IMR-90 (cell line): ENCODE data around the gene E2F3. TPM values are rescaled to one million over a fixed set of nuclear protein-coding genes. Genes with fewer than 3 reads are reported as not detected.

ENCODE experiments used
- ATAC-seq: fragments of 200-7000 bp; cut with Tn5 transposase; 2 replicates; pipeline ENCODE4 v1.9.1; 2020; ENCODE audit warnings: low read depth, mild to moderate bottlenecking, moderate library complexity
- BruUV-seq: library from RNA; stranded (reverse); fragments of 400-500 nt; replicated peaks from 2 replicates; lab custom pipeline; 2021; lab: Mats Ljungman, UMichigan
- CTCF ChIA-PET: fragments of 300-600 bp; formaldehyde crosslinking; extraction: SDS; loops from one replicate; lab custom pipeline; 2021; ENCODE audit warnings: antibody characterized with exemption; lab: Yijun Ruan, JAX
- POLR2A ChIA-PET: fragments of 300-600 bp; sonication (Branson Sonifier 250); formaldehyde crosslinking; loops from one replicate; lab custom pipeline; 2022; ENCODE audit warnings: antibody characterized with exemption; ENCODE audit not compliant: unreplicated experiment; lab: Charles Lee
- DNase-seq: peaks from one replicate; pipeline ENCODE4 v3.0.0; 2013
- H2AFZ ChIP-seq: replicated peaks from 2 replicates; pipeline ENCODE3; 2013; ENCODE audit warnings: low read length, mild to moderate bottlenecking; ENCODE audit not compliant: poor library complexity
- H2AK5ac ChIP-seq: 2 replicates; pipeline ENCODE4 v1.6.1; 2013; ENCODE audit warnings: low read depth, low read length, inconsistent platforms
- H2AK9ac ChIP-seq: replicated peaks from 2 replicates; pipeline ENCODE3; 2013; ENCODE audit warnings: mild to moderate bottlenecking, low read depth, low read length, moderate library complexity; ENCODE audit not compliant: poor library complexity
- H2BK120ac ChIP-seq: 2 replicates; pipeline ENCODE4 v1.6.1; 2013; ENCODE audit warnings: low read depth, low read length, inconsistent platforms
- H2BK15ac ChIP-seq: 3 replicates; pipeline ENCODE4 v1.6.1; 2013; ENCODE audit warnings: low read depth, low read length, inconsistent platforms
- H2BK20ac ChIP-seq: 2 replicates; pipeline ENCODE4 v1.6.1; 2013; ENCODE audit warnings: low read depth, mild to moderate bottlenecking, inconsistent platforms, low read length, moderate library complexity
- H2BK5ac ChIP-seq: 2 replicates; pipeline ENCODE4 v1.6.1; 2013; ENCODE audit warnings: mild to moderate bottlenecking, low read depth, low read length, inconsistent platforms; ENCODE audit not compliant: poor library complexity, severe bottlenecking
- H3K14ac ChIP-seq: replicated peaks from 2 replicates; pipeline ENCODE4 v1.6.1; 2013; ENCODE audit warnings: low read depth, low read length, inconsistent platforms
- H3K18ac ChIP-seq: 2 replicates; pipeline ENCODE4 v1.6.1; 2013; ENCODE audit warnings: low read depth, low read length, control low read depth
- H3K23ac ChIP-seq: 2 replicates; pipeline ENCODE4 v1.6.1; 2013; ENCODE audit warnings: low read depth, low read length, inconsistent platforms
- H3K27ac ChIP-seq: 2 replicates; pipeline ENCODE4 v1.5.1; 2013; ENCODE audit warnings: mild to moderate bottlenecking, control low read depth, low read length; ENCODE audit not compliant: insufficient read depth
- H3K27me3 ChIP-seq: 2 replicates; pipeline ENCODE4 v1.6.1; 2013; ENCODE audit warnings: low read length; ENCODE audit not compliant: control insufficient read depth, insufficient read depth
- H3K36me3 ChIP-seq: 2 replicates; pipeline ENCODE4 v1.6.1; 2013; ENCODE audit warnings: low read length, mixed read lengths; ENCODE audit not compliant: control insufficient read depth, insufficient read depth
- H3K4ac ChIP-seq: 2 replicates; pipeline ENCODE4 v1.6.1; 2013; ENCODE audit warnings: low read depth, low read length, inconsistent platforms
- H3K4me1 ChIP-seq: 2 replicates; pipeline ENCODE4 v1.6.1; 2013; ENCODE audit warnings: low read length, mixed read lengths; ENCODE audit not compliant: control insufficient read depth, insufficient read depth
- H3K4me2 ChIP-seq: 2 replicates; pipeline ENCODE4 v1.6.1; 2013; ENCODE audit warnings: low read depth, mild to moderate bottlenecking, control low read depth, low read length, moderate library complexity
- H3K4me3 ChIP-seq: 2 replicates; pipeline ENCODE4 v1.5.1; 2013; ENCODE audit warnings: low read depth, mild to moderate bottlenecking, control low read depth, low read length, moderate library complexity; ENCODE audit not compliant: insufficient read depth
- H3K56ac ChIP-seq: 2 replicates; pipeline ENCODE4 v1.6.1; 2013; ENCODE audit warnings: low read length, inconsistent platforms; ENCODE audit not compliant: insufficient read depth; ENCODE audit errors: extremely low read depth
- H3K79me1 ChIP-seq, 2 experiments: 2 replicates each; pipeline ENCODE4 v1.6.1; 2013; ENCODE audit warnings: low read length in 2 of 2, inconsistent platforms in 1 of 2, low read depth in 1 of 2
- H3K9ac ChIP-seq: 2 replicates; pipeline ENCODE4 v1.6.1; 2013; ENCODE audit warnings: low read depth, low read length, control low read depth
- H3K9me1 ChIP-seq: 2 replicates; pipeline ENCODE4 v1.6.1; 2013; ENCODE audit warnings: low read length, inconsistent platforms; ENCODE audit not compliant: insufficient read depth
- H3K9me3 ChIP-seq: 2 replicates; pipeline ENCODE4 v1.6.1; 2013; ENCODE audit warnings: low read length; ENCODE audit not compliant: control insufficient read depth, insufficient read depth
- H4K20me1 ChIP-seq: 2 replicates; pipeline ENCODE4 v1.6.1; 2013; ENCODE audit warnings: low read length, inconsistent platforms; ENCODE audit not compliant: insufficient read depth
- H4K5ac ChIP-seq: 2 replicates; pipeline ENCODE4 v1.6.1; 2013; ENCODE audit warnings: mild to moderate bottlenecking, low read depth, low read length, control low read depth
- H4K8ac ChIP-seq, 2 experiments: 2 replicates each; pipeline ENCODE4 v1.6.1; 2013; ENCODE audit warnings: low read depth in 2 of 2, low read length in 2 of 2, control low read depth in 1 of 2, inconsistent platforms in 1 of 2
- H4K91ac ChIP-seq: 2 replicates; pipeline ENCODE4 v1.6.1; 2013; ENCODE audit warnings: low read depth, low read length, inconsistent platforms; ENCODE audit not compliant: insufficient read depth
- MAZ ChIP-seq: IDR thresholded peaks from 2 replicates; pipeline ENCODE4 v1.6.1; 2012; ENCODE audit warnings: low read depth, mild to moderate bottlenecking, low read length, improper control_type of control experiment, moderate library complexity, borderline replicate concordance
- NFE2L2 ChIP-seq: fragments of 150-350 bp; IDR thresholded peaks from 2 replicates; pipeline ENCODE4 v1.6.1; 2016; ENCODE audit warnings: low read depth, mild to moderate bottlenecking, low read length
- RCOR1 ChIP-seq: IDR thresholded peaks from 2 replicates; pipeline ENCODE4 v1.6.1; 2012; ENCODE audit warnings: mild to moderate bottlenecking, low read length, improper control_type of control experiment; ENCODE audit not compliant: insufficient replicate concordance
- SMC3 ChIP-seq: fragments of 150-350 bp; IDR thresholded peaks from 2 replicates; pipeline ENCODE4 v1.6.1; 2016; ENCODE audit warnings: low read depth, mild to moderate bottlenecking, antibody characterized with exemption, low read length, moderate library complexity
- WGBS, 2 experiments: methylation state at CpG; one replicate each; pipeline versions ENCODE4 v1.1.5 to v1.1.7; 2013; ENCODE audit warnings: missing lambda C conversion rate in 2 of 2; ENCODE audit not compliant: insufficient read length in 1 of 2; ENCODE audit errors: extremely low coverage in 2 of 2; 5-methylcytosine and 5-hydroxymethylcytosine counted together
- dilution Hi-C: fragments of 300-500 bp; cut with HindIII; formaldehyde crosslinking; loops from one replicate; pipeline ENCODE4 v1.14.3; 2018; ENCODE audit warnings: low sequenced_read_pairs; ENCODE audit not compliant: unreplicated experiment
- in situ Hi-C: fragments of 300-500 bp; cut with MboI; formaldehyde crosslinking; loops from 3 replicates; pipeline ENCODE4 v1.14.3; 2019; ENCODE audit warnings: low sequenced_read_pairs, inconsistent platforms, mixed read lengths
- intact Hi-C: fragments of 100-400 bp; cut with micrococcal nuclease; formaldehyde crosslinking; loops from 2 replicates; pipeline ENCODE4 v1.10.0; 2022
- polyA plus RNA-seq, 3 experiments: library from polyadenylated mRNA; depleted of rRNA; stranded (reverse); fragments of >200 nt; gene quantifications; 2 replicates each; pipeline ENCODE4 v1.2.3, GENCODE V29; 2012; ENCODE audit warnings: low replicate concordance in 1 of 3
- total RNA-seq: library from RNA; depleted of rRNA; stranded (reverse); fragments of >200 nt; gene quantifications from 2 replicates; pipeline ENCODE4 v1.2.3, GENCODE V29; 2012

Gene E2F3
- total and polyA plus RNA-seq, 2 of the 4 experiments (the other 2 are of a cell fraction), result 2.3 to 8.2 TPM

DNA sequence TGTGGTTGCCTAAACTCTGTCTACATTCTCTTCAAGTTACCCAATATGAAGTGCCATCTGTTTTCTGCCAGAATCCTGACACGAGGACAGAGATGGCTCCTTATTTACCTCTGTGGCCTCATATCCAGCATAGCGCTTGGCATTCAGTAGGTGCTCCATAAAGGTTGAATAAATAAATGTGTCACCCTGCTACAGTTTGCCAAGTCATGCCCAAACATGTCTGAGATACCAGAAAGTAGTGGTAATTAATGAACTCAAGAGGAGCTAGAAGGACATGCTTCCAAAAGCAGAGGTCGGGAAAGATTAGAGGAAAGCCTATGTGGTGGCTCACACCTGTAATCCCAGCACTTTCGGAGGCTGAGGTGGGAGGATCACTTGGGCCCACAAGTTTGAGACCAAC, 30.9 kb upstream of the E2F3 start:
- Histone ChIP-seq H4K91ac (peak overlapping the region; percentile 77), H3K9me3 (no peaks in the 10 kb centered on the region), H3K4me1 (peaks cover 4% of the 10 kb centered on the region), H2AFZ (no peak overlapping the region), H2BK5ac (no peak overlapping the region), H3K18ac (no peak overlapping the region; the same call in 1 of the 2 replicates), H3K27me3 (no peaks in the 10 kb centered on the region), H2BK20ac (peak overlapping the region; percentile 90), H3K36me3 (no peaks in the 10 kb centered on the region), H3K9ac (no peak overlapping the region), H2BK15ac (peak overlapping the region; percentile 86; the same call in 2 of the 3 replicates), H4K20me1 (no peaks in the 10 kb centered on the region), H3K79me1 (no peaks in the 10 kb centered on the region), H3K4ac (peak overlapping the region; percentile 54), H2BK120ac (peak overlapping the region; percentile 71), H3K9me1 (0 out of 2 replicates have a peak, but pooled peaks cover 2% of the 10 kb centered on the region), H3K56ac (no peak overlapping the region; the same call in 1 of the 2 replicates), H3K27ac (no peak overlapping the region), H2AK5ac (peak overlapping the region; percentile 73; the same call in 1 of the 2 replicates), H4K5ac (peak overlapping the region; percentile 41; the same call in 1 of the 2 replicates), H3K4me2 (no peak overlapping the region), H4K8ac (peak overlapping the region in 1 of 2 experiments; percentile 26; a peak in 3 of 4 replicates), H2AK9ac (peak overlapping the region; percentile 42), H3K14ac (peak overlapping the region; percentile 74), H3K4me3 (no peak overlapping the region), H3K23ac (no peak overlapping the region)
- dilution Hi-C loops (no loop called here), intact Hi-C loops (no loop called here), in situ Hi-C loops (no loop called here)
- ChIA-PET CTCF (no interaction called here), POLR2A (interaction anchor here (0.5 kb wide), 1 partner anchor 9 kb away, joined by 3 read pairs; no protein-coding TSS in a partner anchor)
- WGBS, 2 experiments, result no CpG with 5 or more reads among the region's 4 CpGs
- no TSS peak for BruUV-seq
- DNase-seq (no peak), ATAC-seq (no peak)
- no peak for TF ChIP-seq MAZ
- no peak for TF ChIP-seq NFE2L2
- no peak for TF ChIP-seq RCOR1
- no peak for TF ChIP-seq SMC3
